ENCODE data around the gene APOBEC4. TPM values are rescaled to one million over a fixed set of nuclear protein-coding genes. Genes with fewer than 3 reads are reported as not detected.

APOBEC4 gene
- total and polyA plus RNA-seq, 10 of the 15 experiments (the other 5 are each of a cell fraction or from before 2014, with no cell fraction given): 0.04 to 0.25 (median 0.06) TPM; not detected in 5

DNA sequence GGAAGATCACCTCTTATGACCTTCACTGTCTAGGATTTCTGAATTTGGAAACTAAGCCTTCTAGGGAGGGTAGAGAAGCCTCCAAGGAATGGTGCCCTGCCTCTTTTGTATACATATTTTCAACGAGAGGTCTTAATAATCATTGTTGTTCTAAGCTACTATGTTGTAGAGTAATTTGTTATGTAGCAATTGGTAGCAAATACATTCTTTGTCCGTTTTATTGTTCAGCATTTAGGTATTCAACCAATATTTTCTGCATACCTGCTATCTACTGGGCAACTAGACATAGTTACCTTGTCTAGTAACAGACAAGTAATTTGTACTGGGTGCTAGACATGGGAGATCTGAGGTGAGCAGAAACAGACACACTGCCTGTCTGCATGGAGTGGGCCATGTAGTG lies 42.1 kb downstream of the APOBEC4 start:
- Histone ChIP-seq H3K4me2 (ENCODE audit: control insufficient read depth, insufficient read depth) (no peak overlapping the region), H3K4me1 (ENCODE audit: control insufficient read depth, insufficient read depth, low read length) (peaks cover 33% of the 10 kb centered on the region), H3K27me3 (replicated peaks in 1 of 2; ENCODE audit: control insufficient read depth in 2 of 2, insufficient read depth in 2 of 2, low read length in 1 of 2) (no peaks in the 10 kb centered on the region), H3K79me2 (ENCODE audit: control insufficient read depth, insufficient read depth, low read length) (no peaks in the 10 kb centered on the region), H3K36me3 (ENCODE audit: control insufficient read depth in 2 of 2, insufficient read depth in 2 of 2, low read length in 1 of 2) (no peaks in the 10 kb centered on the region), H3K9ac (ENCODE audit: control insufficient read depth, insufficient read depth, low read length) (no peak overlapping the region), H3K4me3 (no peak overlapping the region), H3K27ac (ENCODE audit: control insufficient read depth, insufficient read depth) (no peak overlapping the region), H4K20me1 (ENCODE audit: control insufficient read depth, insufficient read depth) (no peaks in the 10 kb centered on the region), H3K9me3 (replicated peaks; ENCODE audit: control insufficient read depth, insufficient read depth, low read length) (no peaks in the 10 kb centered on the region), H2AFZ (ENCODE audit: control insufficient read depth, low read depth, low read length) (no peak overlapping the region)
- POLR2A ChIA-PET: no interaction called here
- SMC1A ChIA-PET (ENCODE audit: uncharacterized antibody, unreplicated experiment): interaction anchor here (0.9 to 12.6 kb wide), 11 partner anchors 10 to 344 kb away, joined by 3 to 363 read pairs (median 8); partner anchors contain the start of genes APOBEC4 and NCF2
- DNase-seq (ENCODE audit: low read depth, low spot score) (no peak), FAIRE-seq (no peak), ATAC-seq (no peak)
- WGBS (ENCODE audit: insufficient coverage, insufficient replicate concordance, low lambda C conversion rate, missing lambda C conversion rate): 0% methylated on average over 2 of the region's 2 CpGs
- CTCF ChIA-PET: interaction anchor here (1.1 to 9.8 kb wide), 6 partner anchors 9 to 74 kb away, joined by 3 to 152 read pairs (median 18); partner anchors contain the start of gene NCF2
- in situ Hi-C loops (cut with MboI): no loop called here
- intact Hi-C loops (cut with micrococcal nuclease; ENCODE audit: unreplicated experiment): no loop called here
- RAD21 ChIA-PET (ENCODE audit: unreplicated experiment): interaction anchor here (1.0 to 6.1 kb wide), 4 partner anchors 15 to 140 kb away, joined by 3 to 69 read pairs (median 17); partner anchors contain the start of gene NCF2
- no TSS peak for BruUV-seq (replicated peaks)
- TF ChIP-seq, protein P1, sequence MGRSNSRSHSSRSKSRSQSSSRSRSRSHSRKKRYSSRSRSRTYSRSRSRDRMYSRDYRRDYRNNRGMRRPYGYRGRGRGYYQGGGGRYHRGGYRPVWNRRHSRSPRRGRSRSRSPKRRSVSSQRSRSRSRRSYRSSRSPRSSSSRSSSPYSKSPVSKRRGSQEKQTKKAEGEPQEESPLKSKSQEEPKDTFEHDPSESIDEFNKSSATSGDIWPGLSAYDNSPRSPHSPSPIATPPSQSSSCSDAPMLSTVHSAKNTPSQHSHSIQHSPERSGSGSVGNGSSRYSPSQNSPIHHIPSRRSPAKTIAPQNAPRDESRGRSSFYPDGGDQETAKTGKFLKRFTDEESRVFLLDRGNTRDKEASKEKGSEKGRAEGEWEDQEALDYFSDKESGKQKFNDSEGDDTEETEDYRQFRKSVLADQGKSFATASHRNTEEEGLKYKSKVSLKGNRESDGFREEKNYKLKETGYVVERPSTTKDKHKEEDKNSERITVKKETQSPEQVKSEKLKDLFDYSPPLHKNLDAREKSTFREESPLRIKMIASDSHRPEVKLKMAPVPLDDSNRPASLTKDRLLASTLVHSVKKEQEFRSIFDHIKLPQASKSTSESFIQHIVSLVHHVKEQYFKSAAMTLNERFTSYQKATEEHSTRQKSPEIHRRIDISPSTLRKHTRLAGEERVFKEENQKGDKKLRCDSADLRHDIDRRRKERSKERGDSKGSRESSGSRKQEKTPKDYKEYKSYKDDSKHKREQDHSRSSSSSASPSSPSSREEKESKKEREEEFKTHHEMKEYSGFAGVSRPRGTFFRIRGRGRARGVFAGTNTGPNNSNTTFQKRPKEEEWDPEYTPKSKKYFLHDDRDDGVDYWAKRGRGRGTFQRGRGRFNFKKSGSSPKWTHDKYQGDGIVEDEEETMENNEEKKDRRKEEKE (IDR thresholded peaks at IDR 0.05): no peak
- TF ChIP-seq FOXM1 (IDR thresholded peaks at IDR 0.05; ENCODE audit: low read depth, low read length) (no peak), SMAD5 (IDR thresholded peaks at IDR 0.05; ENCODE audit: low read depth) (no peak), SRF (IDR thresholded peaks at IDR 0.05; ENCODE audit: low read depth in 2 of 2, low read length in 2 of 2) (no peak), BRCA1 (IDR thresholded peaks at IDR 0.05; ENCODE audit: low read depth, low read length) (no peak), KDM1A (IDR thresholded peaks at IDR 0.05; ENCODE audit: borderline replicate concordance) (no peak), HDAC2 (IDR thresholded peaks at IDR 0.05) (no peak), SMC3 (IDR thresholded peaks at IDR 0.05; ENCODE audit: borderline replicate concordance, low read length) (no peak), IKZF2 (IDR thresholded peaks at IDR 0.05) (no peak), MYC (IDR thresholded peaks at IDR 0.05; ENCODE audit: insufficient read depth, insufficient read length, insufficient replicate concordance, low read length, severe bottlenecking) (no peak), STAT1 (conservative IDR thresholded peaks at IDR 0.05) (no peak), NFIC (IDR thresholded peaks at IDR 0.05; ENCODE audit: low read depth, low read length) (no peak), ZNF24 (IDR thresholded peaks at IDR 0.05) (no peak), POLR2AphosphoS2 (IDR thresholded peaks at IDR 0.05; ENCODE audit: low read depth, low read length) (no peak), PAX8 (IDR thresholded peaks at IDR 0.05) (no peak)
- TF ChIP-seq, protein P2, sequence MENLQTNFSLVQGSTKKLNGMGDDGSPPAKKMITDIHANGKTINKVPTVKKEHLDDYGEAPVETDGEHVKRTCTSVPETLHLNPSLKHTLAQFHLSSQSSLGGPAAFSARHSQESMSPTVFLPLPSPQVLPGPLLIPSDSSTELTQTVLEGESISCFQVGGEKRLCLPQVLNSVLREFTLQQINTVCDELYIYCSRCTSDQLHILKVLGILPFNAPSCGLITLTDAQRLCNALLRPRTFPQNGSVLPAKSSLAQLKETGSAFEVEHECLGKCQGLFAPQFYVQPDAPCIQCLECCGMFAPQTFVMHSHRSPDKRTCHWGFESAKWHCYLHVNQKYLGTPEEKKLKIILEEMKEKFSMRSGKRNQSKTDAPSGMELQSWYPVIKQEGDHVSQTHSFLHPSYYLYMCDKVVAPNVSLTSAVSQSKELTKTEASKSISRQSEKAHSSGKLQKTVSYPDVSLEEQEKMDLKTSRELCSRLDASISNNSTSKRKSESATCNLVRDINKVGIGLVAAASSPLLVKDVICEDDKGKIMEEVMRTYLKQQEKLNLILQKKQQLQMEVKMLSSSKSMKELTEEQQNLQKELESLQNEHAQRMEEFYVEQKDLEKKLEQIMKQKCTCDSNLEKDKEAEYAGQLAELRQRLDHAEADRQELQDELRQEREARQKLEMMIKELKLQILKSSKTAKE (IDR thresholded peaks at IDR 0.05; ENCODE audit: low read depth, poor library complexity, severe bottlenecking): no peak
- TF ChIP-seq, protein P3, sequence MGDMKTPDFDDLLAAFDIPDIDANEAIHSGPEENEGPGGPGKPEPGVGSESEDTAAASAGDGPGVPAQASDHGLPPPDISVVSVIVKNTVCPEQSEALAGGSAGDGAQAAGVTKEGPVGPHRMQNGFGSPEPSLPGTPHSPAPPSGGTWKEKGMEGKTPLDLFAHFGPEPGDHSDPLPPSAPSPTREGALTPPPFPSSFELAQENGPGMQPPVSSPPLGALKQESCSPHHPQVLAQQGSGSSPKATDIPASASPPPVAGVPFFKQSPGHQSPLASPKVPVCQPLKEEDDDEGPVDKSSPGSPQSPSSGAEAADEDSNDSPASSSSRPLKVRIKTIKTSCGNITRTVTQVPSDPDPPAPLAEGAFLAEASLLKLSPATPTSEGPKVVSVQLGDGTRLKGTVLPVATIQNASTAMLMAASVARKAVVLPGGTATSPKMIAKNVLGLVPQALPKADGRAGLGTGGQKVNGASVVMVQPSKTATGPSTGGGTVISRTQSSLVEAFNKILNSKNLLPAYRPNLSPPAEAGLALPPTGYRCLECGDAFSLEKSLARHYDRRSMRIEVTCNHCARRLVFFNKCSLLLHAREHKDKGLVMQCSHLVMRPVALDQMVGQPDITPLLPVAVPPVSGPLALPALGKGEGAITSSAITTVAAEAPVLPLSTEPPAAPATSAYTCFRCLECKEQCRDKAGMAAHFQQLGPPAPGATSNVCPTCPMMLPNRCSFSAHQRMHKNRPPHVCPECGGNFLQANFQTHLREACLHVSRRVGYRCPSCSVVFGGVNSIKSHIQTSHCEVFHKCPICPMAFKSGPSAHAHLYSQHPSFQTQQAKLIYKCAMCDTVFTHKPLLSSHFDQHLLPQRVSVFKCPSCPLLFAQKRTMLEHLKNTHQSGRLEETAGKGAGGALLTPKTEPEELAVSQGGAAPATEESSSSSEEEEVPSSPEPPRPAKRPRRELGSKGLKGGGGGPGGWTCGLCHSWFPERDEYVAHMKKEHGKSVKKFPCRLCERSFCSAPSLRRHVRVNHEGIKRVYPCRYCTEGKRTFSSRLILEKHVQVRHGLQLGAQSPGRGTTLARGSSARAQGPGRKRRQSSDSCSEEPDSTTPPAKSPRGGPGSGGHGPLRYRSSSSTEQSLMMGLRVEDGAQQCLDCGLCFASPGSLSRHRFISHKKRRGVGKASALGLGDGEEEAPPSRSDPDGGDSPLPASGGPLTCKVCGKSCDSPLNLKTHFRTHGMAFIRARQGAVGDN (IDR thresholded peaks at IDR 0.05): no peak
